Lung (tissue), 12 donors: ENCODE data around the gene CSGALNACT2. TPM values are rescaled to one million over a fixed set of nuclear protein-coding genes. Genes with fewer than 3 reads are reported as not detected.
A peak's percentile ranks its signal among the peaks of the same experiment; 100 is the strongest.

Experiments
- ATAC-seq: fragments of 200-7000 bp; cut with Tn5 transposase; one replicate; pipeline ENCODE4 v1.9.1; 2020; ENCODE audit warnings: moderate number of reproducible peaks; ENCODE audit not compliant: insufficient read depth, low FRiP score
- DNase-seq, 3 donors: peaks; one replicate each; pipeline ENCODE4 v3.0.0-alpha.2; 2013 to 2017
- H3K27ac ChIP-seq, 2 donors: one replicate each; pipeline ENCODE4 v1.5.1; 2013; ENCODE audit warnings: mild to moderate bottlenecking in 2 of 2, moderate library complexity in 2 of 2, control low read depth in 1 of 2, inconsistent platforms in 1 of 2, low read depth in 1 of 2, low read length in 1 of 2
- H3K27me3 ChIP-seq, 3 donors: one replicate each; pipeline ENCODE4 v1.5.1; 2013; ENCODE audit warnings: low read length in 2 of 3; ENCODE audit not compliant: control insufficient read depth in 3 of 3, insufficient read depth in 3 of 3
- H3K36me3 ChIP-seq, 4 donors: one replicate each; pipeline ENCODE4 v1.5.1; 2013; ENCODE audit warnings: low read length in 4 of 4, mild to moderate bottlenecking in 1 of 4, moderate library complexity in 1 of 4; ENCODE audit not compliant: control insufficient read depth in 4 of 4, insufficient read depth in 4 of 4
- H3K4me1 ChIP-seq, 5 donors: one replicate each; pipeline ENCODE4 v1.5.1; 2013; ENCODE audit warnings: low read length in 5 of 5, mild to moderate bottlenecking in 2 of 5, moderate library complexity in 1 of 5; ENCODE audit not compliant: control insufficient read depth in 5 of 5, insufficient read depth in 5 of 5
- H3K4me3 ChIP-seq: one replicate; pipeline ENCODE4 v1.5.1; 2013; ENCODE audit warnings: mild to moderate bottlenecking, control low read depth, moderate library complexity
- H3K9ac ChIP-seq, 2 donors: one replicate each; pipeline ENCODE4 v1.5.1; 2013; ENCODE audit warnings: low read length in 2 of 2, control low read depth in 1 of 2; ENCODE audit not compliant: insufficient read depth in 1 of 2
- H3K9me3 ChIP-seq, 4 donors: one replicate each; pipeline ENCODE4 v1.5.1; 2013; ENCODE audit warnings: low read length in 3 of 4, mild to moderate bottlenecking in 1 of 4, moderate library complexity in 1 of 4; ENCODE audit not compliant: control insufficient read depth in 4 of 4, insufficient read depth in 3 of 4
- WGBS, 2 donors: extraction: QIAGEN DNeasy Blood & Tissue Kit; methylation state at CpG; one replicate each; pipeline ENCODE4 v1.1.7; 2013; 5-methylcytosine and 5-hydroxymethylcytosine counted together
- polyA plus RNA-seq, 2 donors: library from polyadenylated mRNA; stranded (reverse); fragments of 200-250 nt; gene quantifications; one replicate each; pipeline ENCODE4 v1.2.1, GENCODE V29; 2013
- total RNA-seq, 2 donors: library from RNA; depleted of rRNA in 1 of 2; stranded (reverse); fragments of >200 nt in 1 of 2; gene quantifications; one replicate each; pipeline ENCODE4 v1.2.1, GENCODE V29; 2014 to 2021
- TF ChIP-seq, protein P1 (sequence below): IDR thresholded peaks from 2 replicates; pipeline ENCODE4 v1.5.1; 2012; ENCODE audit warnings: mild to moderate bottlenecking; ENCODE audit errors: control extremely low read depth, extremely low read depth
- donor health status: control.
- donor health status: control.
- donor health status: Bipolar disorder and iron deficiency.
- donor health status: healthy.
- donor health status: DM: yes; HTN: yes; CAD: no.

CSGALNACT2 gene
- total and polyA plus RNA-seq, 4 donors, result 9.8 to 48.4 (median 33.3) TPM

DNA sequence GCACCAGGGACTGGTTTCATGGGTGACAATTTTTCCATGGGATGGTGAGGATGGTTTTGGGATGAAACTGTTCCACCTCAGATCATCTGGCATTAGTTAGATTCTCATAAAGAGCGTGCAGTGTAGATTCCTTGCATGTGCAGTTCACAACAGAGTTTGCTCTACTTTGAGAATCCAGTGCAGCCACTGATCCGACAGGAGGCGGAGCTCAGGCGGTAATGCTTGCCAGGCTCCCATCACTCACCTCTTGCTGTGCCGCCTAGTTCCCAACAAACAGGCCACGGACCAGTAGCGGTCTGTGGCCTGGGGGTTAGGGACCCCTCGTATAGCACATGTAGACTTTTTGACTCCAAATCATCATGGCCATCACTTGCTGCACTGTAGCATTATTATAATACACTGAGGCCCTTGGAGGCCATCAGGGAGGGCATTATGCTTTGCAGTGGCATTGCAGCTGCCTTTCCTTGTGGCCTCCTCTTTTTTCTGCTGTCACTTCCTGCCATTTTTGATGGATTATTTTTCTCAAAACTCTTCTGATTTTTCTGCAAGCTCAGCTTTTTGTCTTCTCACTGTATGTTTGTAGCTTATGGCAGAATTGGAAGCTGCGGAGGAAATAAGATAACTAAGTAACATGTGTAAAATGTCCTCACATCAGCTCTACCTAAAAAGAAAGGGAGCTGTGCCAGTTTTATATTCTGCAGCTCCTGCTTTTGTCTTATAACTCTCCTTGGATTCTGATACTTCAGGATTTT is 18.5 kb downstream of the CSGALNACT2 start:
- Histone ChIP-seq H3K36me3 (peaks cover 0 to 5% (median 0%) of the 10 kb centered on the region in 4 donors), H3K27me3 (no peaks in the 10 kb centered on the region), H3K4me1 (peaks cover 0 to 73% (median 7%) of the 10 kb centered on the region in 5 donors), H3K4me3 (no peak overlapping the region), H3K9ac (no peak overlapping the region), H3K27ac (no peak overlapping the region), H3K9me3 (no peaks in the 10 kb centered on the region)
- WGBS, 2 donors, result 73 to 74% methylated on average over 9 of the region's 9 CpGs
- DNase-seq (peak in 2 of 3 donors; percentile 57 to 60), ATAC-seq (no peak)
- TF ChIP-seq, protein P1, sequence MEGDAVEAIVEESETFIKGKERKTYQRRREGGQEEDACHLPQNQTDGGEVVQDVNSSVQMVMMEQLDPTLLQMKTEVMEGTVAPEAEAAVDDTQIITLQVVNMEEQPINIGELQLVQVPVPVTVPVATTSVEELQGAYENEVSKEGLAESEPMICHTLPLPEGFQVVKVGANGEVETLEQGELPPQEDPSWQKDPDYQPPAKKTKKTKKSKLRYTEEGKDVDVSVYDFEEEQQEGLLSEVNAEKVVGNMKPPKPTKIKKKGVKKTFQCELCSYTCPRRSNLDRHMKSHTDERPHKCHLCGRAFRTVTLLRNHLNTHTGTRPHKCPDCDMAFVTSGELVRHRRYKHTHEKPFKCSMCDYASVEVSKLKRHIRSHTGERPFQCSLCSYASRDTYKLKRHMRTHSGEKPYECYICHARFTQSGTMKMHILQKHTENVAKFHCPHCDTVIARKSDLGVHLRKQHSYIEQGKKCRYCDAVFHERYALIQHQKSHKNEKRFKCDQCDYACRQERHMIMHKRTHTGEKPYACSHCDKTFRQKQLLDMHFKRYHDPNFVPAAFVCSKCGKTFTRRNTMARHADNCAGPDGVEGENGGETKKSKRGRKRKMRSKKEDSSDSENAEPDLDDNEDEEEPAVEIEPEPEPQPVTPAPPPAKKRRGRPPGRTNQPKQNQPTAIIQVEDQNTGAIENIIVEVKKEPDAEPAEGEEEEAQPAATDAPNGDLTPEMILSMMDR, result no peak

DNA sequence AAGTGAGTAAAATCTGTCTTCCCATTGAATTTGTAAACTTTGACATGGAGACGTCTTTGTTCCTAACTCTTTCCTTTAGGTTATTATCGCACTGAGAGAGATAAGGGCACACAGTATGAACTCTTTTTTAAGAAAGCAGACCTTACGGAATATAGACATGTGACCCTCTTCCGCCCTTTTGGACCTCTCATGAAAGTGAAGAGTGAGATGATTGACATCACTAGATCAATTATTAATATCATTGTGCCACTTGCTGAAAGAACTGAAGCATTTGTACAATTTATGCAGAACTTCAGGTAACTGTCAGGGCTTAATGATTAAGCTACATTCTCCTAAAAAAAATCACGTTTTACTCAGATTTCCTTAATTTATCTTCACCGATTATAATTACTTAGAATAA is 20.4 kb downstream of the CSGALNACT2 start:
- Histone ChIP-seq H3K27ac (no peak overlapping the region), H3K4me1 (peaks cover 0 to 61% (median 7%) of the 10 kb centered on the region in 5 donors), H3K27me3 (no peaks in the 10 kb centered on the region), H3K36me3 (peaks cover 6 to 15% (median 9%) of the 10 kb centered on the region in 4 donors), H3K9me3 (no peaks in the 10 kb centered on the region), H3K4me3 (no peak overlapping the region), H3K9ac (no peak overlapping the region)
- no peak for ATAC-seq
- TF ChIP-seq, protein P1, result no peak
- DNase-seq, result no peak
- WGBS, 2 donors, result 84% methylated on average over 6 of the region's 6 CpGs

DNA sequence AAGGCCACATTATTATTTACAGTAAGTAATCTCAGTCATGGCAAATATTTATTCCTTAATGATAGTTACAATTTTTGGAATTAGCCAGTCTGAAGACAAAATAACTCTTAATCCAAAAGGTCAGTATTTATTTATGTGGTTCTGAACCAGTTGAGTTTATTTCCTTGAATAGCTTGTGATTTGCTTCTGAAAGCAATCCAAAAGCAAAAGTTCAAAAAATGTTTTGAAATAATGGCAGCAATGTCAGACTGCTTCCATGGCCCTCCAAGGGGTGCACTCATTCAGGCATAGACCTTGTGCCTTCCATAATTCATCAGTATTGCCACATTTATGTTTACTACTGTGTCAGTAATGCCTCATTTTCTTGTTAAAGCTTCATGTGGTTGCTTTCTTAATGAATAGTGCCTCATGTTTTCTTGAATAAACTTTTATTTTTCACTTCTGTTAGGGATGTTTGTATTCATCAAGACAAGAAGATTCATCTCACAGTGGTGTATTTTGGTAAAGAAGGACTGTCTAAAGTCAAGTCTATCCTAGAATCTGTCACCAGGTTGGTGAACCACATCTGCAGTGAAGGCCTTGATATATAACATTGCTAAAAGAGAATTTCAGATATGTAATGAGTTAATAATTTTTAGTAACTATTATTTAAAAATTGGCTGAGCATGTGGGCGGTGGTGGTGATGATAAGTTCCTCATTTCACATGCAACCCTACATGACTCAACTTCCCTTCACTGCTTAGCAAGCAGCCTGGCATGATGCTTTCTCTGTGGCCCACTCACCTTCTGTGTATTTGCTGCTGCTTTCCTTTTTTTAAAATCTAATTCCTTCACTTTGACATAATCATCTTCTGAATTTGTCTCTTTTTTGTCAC is 22.0 kb downstream of the CSGALNACT2 start:
- no peaks in the 10 kb centered on the region for H3K27me3 ChIP-seq
- ATAC-seq (peak; percentile 49), DNase-seq (peak; percentile 32 to 91 (median 91))
- TF ChIP-seq, protein P1, result no peak
- H3K9me3 ChIP-seq, result no peaks in the 10 kb centered on the region
- H3K9ac ChIP-seq, result no peak overlapping the region
- peaks cover 0 to 48% (median 7%) of the 10 kb centered on the region in 5 donors for H3K4me1 ChIP-seq
- 33 to 47% methylated on average over 1 of the region's 1 CpG for WGBS, 2 donors
- H3K36me3 ChIP-seq, result peaks cover 9 to 19% (median 10%) of the 10 kb centered on the region in 4 donors
- H3K4me3 ChIP-seq, result no peak overlapping the region
- H3K27ac ChIP-seq, result no peak overlapping the region
